ENCODE data around the gene ZP2. TPM values are rescaled to one million over a fixed set of nuclear protein-coding genes. Genes with fewer than 3 reads are reported as not detected.

Gene ZP2
- total and polyA plus RNA-seq, 2 of the 4 experiments (the other 2 are of a cell fraction) = not detected

- Histone ChIP-seq H4K91ac (ENCODE audit: insufficient read depth, low read depth, low read length) (no peak overlapping the region), H2BK20ac (ENCODE audit: low read depth, low read length) (no peak overlapping the region), H3K79me1 (ENCODE audit: low read depth in 1 of 2, low read length in 2 of 2) (no peaks in the 10 kb centered on the region), H3K4me1 (ENCODE audit: control insufficient read depth, insufficient read depth, low read length) (no peaks in the 10 kb centered on the region), H3K9me3 (ENCODE audit: control insufficient read depth, insufficient read depth, low read length) (no peaks in the 10 kb centered on the region; the same call in 1 of the 2 replicates), H3K4me3 (ENCODE audit: insufficient read depth, low read depth, low read length) (no peak overlapping the region), H3K9me1 (ENCODE audit: insufficient read depth, low read length) (0 out of 2 replicates have a peak, but pooled peaks cover 3% of the 10 kb centered on the region), H3K27me3 (ENCODE audit: control insufficient read depth, insufficient read depth, low read length) (peaks cover 18% of the 10 kb centered on the region), H3K14ac (replicated peaks; ENCODE audit: low read depth, low read length) (no peak overlapping the region), H2AK9ac (replicated peaks; ENCODE audit: low read depth, low read length, poor library complexity) (no peak overlapping the region), H3K4me2 (ENCODE audit: low read depth, low read length) (no peak overlapping the region), H3K27ac (ENCODE audit: insufficient read depth, low read length) (no peak overlapping the region), H2BK5ac (ENCODE audit: low read depth, low read length, poor library complexity, severe bottlenecking) (no peak overlapping the region), H3K4ac (ENCODE audit: low read depth, low read length) (no peak overlapping the region), H2AFZ (replicated peaks; ENCODE audit: low read length, poor library complexity) (no peak overlapping the region), H3K9ac (ENCODE audit: low read depth, low read length) (no peak overlapping the region), H2BK120ac (ENCODE audit: low read depth, low read length) (no peak overlapping the region), H3K23ac (ENCODE audit: low read depth, low read length) (no peak overlapping the region), H3K18ac (ENCODE audit: low read depth, low read length) (no peak overlapping the region), H4K5ac (ENCODE audit: low read depth, low read length) (no peak overlapping the region), H3K56ac (ENCODE audit: extremely low read depth, insufficient read depth, low read length) (no peak overlapping the region), H2AK5ac (ENCODE audit: low read depth, low read length) (no peak overlapping the region), H2BK15ac (ENCODE audit: low read depth, low read length) (no peak overlapping the region), H3K36me3 (ENCODE audit: control insufficient read depth, insufficient read depth, low read length) (no peaks in the 10 kb centered on the region), H4K8ac (ENCODE audit: low read depth in 2 of 2, low read length in 2 of 2) (no peak overlapping the region), H4K20me1 (ENCODE audit: insufficient read depth, low read length) (no peaks in the 10 kb centered on the region)
- TF ChIP-seq CHD1 (IDR thresholded peaks at IDR 0.05; ENCODE audit: low read depth, low read length) = no peak
- dilution Hi-C loops (cut with HindIII; ENCODE audit: low sequenced_read_pairs, unreplicated experiment) (no loop called here), intact Hi-C loops (cut with micrococcal nuclease) (loop anchor here (5.0 kb wide), 1 partner anchor 1396 kb away; no protein-coding TSS in a partner anchor), in situ Hi-C loops (cut with MboI; ENCODE audit: low sequenced_read_pairs) (no loop called here)
- CTCF ChIA-PET = no interaction called here
- no TSS peak for BruUV-seq (replicated peaks)
- DNase-seq (no peak), ATAC-seq (ENCODE audit: low read depth) (no peak)
- POLR2A ChIA-PET (ENCODE audit: unreplicated experiment) = no interaction called here
- no CpG with 5 or more reads among the region's 2 CpGs for WGBS, 2 experiments (ENCODE audit: extremely low coverage in 2 of 2, insufficient read length in 1 of 2)
Measured at GRCh38 chr16:21256636-21257035, 45.3 kb upstream of the ZP2 start.
